Rectal smooth muscle tissue (tissue), 1 donor: ENCODE data around the gene USP7.

ENCODE experiments used
- H3K27ac ChIP-seq: one replicate; pipeline ENCODE4 v1.7.0; 2013; ENCODE audit warnings: low read depth, low read length, inconsistent platforms
- H3K27me3 ChIP-seq: one replicate; pipeline ENCODE4 v1.7.0; 2013; ENCODE audit warnings: low read length; ENCODE audit not compliant: control insufficient read depth, insufficient read depth
- H3K36me3 ChIP-seq: one replicate; pipeline ENCODE4 v1.7.0; 2013; ENCODE audit warnings: low read length; ENCODE audit not compliant: control insufficient read depth, insufficient read depth
- H3K4me1 ChIP-seq: one replicate; pipeline ENCODE4 v1.7.0; 2013; ENCODE audit warnings: low read length; ENCODE audit not compliant: control insufficient read depth, insufficient read depth
- H3K4me3 ChIP-seq: one replicate; pipeline ENCODE4 v1.7.0; 2013; ENCODE audit warnings: low read length
- H3K9ac ChIP-seq: one replicate; pipeline ENCODE4 v1.7.0; 2013; ENCODE audit warnings: low read length

The USP7 gene

DNA sequence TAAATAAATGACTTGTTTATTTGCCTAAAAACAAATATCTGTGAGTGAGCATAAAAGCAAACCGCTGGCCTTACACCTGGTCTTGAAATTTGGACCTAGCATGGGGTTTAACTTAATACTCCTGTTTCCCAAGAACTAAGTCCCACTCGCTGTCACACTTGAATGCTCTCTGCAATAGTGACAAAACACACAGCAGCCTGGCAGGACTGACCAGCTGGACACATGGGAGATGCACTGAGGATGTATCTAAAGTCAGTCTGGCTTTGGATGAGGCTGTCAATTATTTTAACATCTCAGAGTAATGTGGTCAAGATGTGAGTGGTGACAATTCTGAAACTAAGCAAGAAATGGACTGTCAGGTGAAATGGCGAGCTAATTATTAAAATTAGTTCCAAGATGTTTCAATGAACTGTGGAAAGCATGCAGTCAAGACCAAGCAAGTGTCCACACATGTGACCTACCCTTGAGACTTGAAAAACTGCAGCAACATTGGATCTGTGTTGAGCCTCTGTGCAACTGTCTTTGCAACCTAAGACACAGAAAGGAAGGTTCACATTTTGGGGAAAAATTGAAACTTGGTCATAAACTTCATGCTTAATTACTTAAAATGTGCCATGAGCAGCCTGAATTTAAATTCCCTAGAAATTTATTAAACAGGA lies 64.9 kb downstream of the USP7 start:
- H3K4me3 ChIP-seq = no peak overlapping the region
- H3K27ac ChIP-seq = no peak overlapping the region
- H3K36me3 ChIP-seq = peaks cover 72% of the 10 kb centered on the region
- H3K4me1 ChIP-seq = no peaks in the 10 kb centered on the region
- H3K27me3 ChIP-seq = no peaks in the 10 kb centered on the region
- no peak overlapping the region for H3K9ac ChIP-seq

DNA sequence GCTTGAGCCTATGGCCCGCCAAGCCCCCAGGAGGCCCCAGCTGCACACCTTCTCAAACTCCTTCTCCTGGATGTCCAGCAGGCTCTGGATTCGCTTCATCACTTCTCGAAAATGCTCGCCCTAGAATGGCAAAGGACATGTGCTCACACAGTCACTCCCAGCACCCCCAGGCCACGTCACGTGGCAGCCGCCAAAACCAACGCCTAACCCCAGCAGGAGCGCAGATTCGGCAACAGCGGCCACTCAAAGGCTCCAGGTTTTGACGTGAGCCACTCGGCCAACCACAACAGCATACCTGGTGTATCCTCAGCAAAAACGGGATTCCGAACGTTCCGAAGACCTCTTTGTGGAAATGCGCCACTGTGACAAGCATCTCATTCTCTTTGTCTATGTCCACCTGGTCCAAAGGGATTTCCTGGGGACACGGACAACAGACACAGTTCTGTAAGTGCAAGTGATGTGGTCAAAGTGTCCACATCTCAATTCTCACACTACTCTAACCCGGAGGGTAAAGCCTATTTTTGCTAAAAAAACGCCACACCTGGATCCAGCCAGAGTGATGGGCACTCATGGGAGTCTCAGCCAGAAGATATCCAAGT lies 68.9 kb downstream of the USP7 start:
- Histone ChIP-seq H3K4me1 (no peaks in the 10 kb centered on the region), H3K4me3 (no peak overlapping the region), H3K27me3 (no peaks in the 10 kb centered on the region), H3K36me3 (peaks cover 58% of the 10 kb centered on the region), H3K27ac (no peak overlapping the region), H3K9ac (no peak overlapping the region)

DNA sequence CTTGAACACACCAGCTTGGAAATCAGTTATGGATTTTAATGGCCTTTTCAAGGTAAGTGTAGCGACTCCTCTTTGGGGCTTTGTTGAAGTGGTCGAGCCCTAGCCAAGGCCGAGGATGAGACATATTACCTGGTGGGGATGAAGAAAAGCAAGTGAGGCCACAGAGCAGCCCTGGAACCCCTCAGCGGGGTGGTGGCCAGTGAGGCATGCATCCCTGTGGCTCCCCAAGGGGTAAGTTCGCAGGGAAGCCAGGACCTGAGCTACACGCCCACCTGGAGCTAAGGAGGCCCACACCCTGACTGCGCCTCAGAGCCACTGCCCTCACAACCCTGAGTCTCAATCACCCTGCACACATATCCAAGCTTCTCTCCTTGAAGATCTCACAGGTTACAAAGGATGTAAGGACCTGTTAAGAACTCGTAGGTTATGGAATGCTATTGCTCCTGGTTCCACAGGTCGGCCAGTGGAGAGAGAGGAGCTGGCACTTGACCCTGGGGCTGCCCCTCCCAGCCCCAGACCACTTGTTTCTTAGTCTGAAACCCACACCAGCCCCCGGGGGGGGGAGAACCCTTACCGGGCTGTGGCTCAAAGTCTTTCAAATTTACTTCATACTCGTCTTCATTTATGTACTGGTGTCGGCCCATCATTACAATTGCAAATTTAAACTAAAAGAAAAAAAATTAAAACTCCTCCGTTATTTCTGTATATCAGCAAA lies 69.6 kb downstream of the USP7 start:
- Histone ChIP-seq H3K9ac (no peak overlapping the region), H3K27me3 (no peaks in the 10 kb centered on the region), H3K4me3 (no peak overlapping the region), H3K27ac (no peak overlapping the region), H3K4me1 (no peaks in the 10 kb centered on the region), H3K36me3 (peaks cover 51% of the 10 kb centered on the region)

DNA sequence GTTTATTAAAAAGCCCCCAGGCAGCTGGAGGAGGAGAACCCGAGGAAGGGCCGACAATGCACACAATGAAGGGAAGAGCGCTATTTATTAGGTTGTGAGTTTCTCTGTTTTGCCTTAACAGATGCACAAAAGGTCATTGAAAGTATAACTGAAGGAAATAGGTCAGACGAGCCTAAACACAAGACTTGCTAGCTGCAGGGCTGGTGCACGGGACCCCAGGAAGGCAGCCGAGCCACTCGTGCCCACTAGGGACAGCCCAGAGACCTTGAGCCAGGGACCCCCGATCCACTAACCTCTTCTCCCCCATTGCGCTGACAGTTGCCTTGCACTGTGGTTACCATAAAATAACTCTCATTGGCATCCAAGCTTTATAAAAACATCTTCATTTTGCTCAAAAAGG lies 70.3 kb downstream of the USP7 start:
- Histone ChIP-seq H3K4me1 (no peaks in the 10 kb centered on the region), H3K36me3 (peaks cover 45% of the 10 kb centered on the region), H3K9ac (no peak overlapping the region), H3K27me3 (no peaks in the 10 kb centered on the region), H3K27ac (no peak overlapping the region), H3K4me3 (no peak overlapping the region)

DNA sequence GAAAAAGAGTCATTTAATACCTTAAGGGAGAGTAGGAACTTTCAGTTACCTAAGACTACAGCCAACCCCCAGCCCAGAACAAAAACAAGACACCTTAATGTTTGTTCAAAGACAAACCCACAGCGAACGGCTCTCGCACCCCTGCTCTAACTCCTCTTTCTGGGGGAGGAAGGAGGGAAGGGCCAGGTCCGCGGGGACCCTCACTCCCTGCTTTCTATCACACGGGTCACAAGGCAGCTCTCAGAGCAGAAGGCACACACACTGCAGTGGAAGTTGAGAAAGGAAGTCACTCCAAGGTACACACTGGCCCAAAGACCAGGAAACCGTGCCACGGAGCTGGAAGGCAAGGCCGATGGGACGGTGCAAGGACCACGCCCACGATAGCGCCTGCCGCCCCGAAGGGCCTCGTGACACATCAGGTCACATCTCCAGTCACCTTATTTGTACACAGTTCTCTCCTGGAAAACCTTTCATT lies 71.6 kb downstream of the USP7 start:
- Histone ChIP-seq H3K4me3 (no peak overlapping the region), H3K27ac (no peak overlapping the region), H3K9ac (no peak overlapping the region), H3K36me3 (peaks cover 40% of the 10 kb centered on the region), H3K27me3 (no peaks in the 10 kb centered on the region), H3K4me1 (no peaks in the 10 kb centered on the region)

DNA sequence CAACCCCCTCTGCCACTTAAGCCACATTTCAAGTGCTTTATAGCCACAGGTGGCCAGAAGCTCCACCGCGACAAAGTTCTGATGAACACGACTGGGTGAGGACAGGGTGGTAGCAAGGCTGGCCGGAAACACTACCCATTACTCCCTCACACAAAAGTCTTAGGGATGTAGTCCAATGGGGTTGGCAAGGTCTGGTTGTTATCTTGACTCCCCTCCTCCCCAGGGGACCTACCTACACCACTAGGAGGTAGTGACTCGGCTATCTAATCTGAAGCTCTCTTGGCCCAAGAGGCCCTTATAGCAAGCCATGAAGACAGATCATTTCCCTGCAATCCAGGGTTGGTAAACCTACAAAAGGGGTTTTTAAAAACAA lies 73.2 kb downstream of the USP7 start:
- no peaks in the 10 kb centered on the region for H3K4me1 ChIP-seq
- peaks cover 35% of the 10 kb centered on the region for H3K36me3 ChIP-seq
- H3K27ac ChIP-seq = no peak overlapping the region
- H3K4me3 ChIP-seq = no peak overlapping the region
- H3K9ac ChIP-seq = no peak overlapping the region
- no peaks in the 10 kb centered on the region for H3K27me3 ChIP-seq

DNA sequence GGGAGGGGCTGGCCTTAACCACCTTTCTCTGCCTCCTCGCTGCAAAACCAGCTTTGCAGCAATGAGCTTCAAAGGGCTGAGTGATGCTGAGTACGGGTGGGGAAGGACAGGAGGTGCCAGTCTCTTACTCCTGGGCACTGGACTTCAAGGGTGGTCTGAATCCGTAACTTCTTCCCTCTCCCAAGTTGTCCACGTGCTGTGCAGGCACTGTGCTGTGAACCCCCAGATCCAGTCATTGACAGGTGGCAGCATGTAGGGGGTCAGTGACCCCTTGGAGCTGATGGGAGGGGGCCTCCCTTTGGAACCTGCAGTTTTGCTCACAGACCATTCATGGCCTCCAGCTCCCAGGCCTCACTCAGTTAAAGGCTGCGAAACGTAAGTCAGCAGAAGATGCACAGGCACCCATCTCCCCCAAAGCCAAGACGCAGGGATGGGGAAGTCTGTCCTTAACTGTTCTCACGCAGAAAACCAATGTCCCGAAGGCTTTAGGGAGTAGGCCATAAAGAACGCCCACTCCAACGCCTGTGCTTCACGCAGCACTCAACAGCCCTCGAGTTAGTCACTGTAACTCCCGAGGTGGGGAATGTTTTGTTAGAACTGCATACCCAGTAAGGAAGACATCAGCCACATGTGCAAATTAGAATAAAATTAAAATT lies 73.7 kb downstream of the USP7 start:
- H3K36me3 ChIP-seq = peaks cover 29% of the 10 kb centered on the region
- no peak overlapping the region for H3K27ac ChIP-seq
- H3K9ac ChIP-seq = no peak overlapping the region
- H3K4me1 ChIP-seq = no peaks in the 10 kb centered on the region
- H3K27me3 ChIP-seq = no peaks in the 10 kb centered on the region
- no peak overlapping the region for H3K4me3 ChIP-seq

DNA sequence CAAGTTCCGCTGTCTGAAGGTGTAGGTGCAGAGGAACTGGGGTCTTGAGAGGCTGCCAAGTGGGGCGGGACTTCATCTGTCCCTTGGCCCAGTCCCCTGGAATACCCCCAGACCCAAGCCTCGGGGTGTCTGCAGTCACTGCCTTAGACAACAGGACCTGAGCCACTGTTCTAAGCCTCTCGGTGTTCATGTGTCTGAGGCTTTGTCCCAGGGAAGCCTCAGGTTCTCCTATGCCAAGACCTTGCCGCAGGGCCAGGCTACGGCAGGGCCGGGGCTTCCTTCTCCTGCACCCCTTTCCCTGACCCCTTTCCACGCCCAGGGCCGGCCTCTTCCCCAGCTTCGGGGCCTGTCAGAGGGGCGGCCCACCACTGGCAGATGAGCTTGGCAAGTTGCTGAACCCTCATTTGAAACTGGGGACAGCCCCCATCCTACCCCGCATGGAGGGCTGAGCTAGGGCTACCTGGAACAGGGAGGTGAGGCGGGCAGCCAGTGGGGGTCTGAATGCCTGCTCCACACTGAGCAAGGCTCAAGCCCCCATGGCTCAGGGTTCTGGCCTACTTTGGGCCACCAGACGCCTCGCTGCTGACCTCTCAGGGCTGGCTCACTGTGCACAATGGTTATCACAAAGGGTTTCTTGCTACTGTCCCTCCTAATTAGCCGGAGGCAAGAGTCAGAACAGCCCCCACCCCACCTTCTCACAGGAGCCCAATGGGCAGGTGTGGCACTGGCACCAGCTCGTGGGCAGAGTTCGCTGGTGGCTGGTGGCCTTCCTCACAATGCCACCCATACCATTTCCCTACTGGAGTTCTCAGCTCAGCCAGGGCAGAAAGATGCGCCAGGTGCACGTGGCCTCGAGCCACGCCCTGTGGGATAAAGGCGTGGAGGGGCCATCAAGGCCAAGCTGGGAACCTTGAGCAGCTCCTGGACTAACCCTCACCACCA lies 74.5 kb downstream of the USP7 start:
- Histone ChIP-seq H3K9ac (no peak overlapping the region), H3K27ac (no peak overlapping the region), H3K4me1 (no peaks in the 10 kb centered on the region), H3K36me3 (peaks cover 22% of the 10 kb centered on the region), H3K4me3 (no peak overlapping the region), H3K27me3 (no peaks in the 10 kb centered on the region)

DNA sequence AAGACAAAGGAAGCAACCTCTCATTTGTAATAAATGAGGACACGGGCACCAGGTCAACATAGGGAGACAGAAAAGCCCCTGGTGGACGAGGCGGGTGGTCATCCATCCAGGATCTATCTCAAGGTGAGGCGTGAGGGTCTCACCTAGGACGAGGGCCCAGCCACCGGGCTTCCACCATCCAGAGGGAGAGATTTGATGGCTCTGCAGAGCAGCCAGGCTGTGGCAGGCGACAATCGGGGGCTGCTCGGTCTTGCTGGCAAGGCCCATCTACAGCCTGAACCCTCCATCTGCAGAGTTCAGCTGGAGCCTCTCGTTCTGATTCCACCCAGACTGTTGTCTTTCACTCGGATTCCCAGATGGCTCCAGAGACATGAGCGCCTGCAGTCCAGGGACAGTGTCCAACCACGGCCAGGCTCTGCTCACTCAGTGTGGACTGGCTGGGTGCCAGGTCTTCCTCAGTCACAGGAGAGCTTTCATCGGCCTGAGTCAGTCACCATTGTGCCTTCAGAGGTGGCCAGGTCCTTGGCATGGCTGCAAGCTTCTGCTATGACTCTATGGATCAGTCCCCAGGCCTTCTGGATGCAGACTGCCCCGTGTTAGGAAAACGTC lies 75.7 kb downstream of the USP7 start:
- Histone ChIP-seq H3K4me1 (no peaks in the 10 kb centered on the region), H3K9ac (no peak overlapping the region), H3K27me3 (no peaks in the 10 kb centered on the region), H3K36me3 (peaks cover 13% of the 10 kb centered on the region), H3K4me3 (no peak overlapping the region), H3K27ac (no peak overlapping the region)

DNA sequence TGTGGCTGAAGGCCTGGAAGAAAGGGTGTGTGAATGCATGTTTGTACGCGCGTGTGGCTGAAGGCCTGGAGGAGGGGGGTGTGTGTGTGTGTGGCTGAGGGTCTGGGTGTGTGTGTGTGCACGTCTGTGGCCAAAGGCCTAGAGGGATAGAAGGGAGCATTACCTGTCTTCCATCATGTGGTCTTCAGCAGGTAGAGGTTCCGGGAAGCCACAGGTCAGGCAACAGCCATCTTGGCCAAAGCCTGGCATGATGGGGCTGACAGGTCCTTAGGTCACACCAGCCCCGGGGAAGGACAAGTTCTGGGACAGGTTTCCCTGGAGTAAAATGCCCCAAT lies 76.3 kb downstream of the USP7 start:
- Histone ChIP-seq H3K4me1 (no peaks in the 10 kb centered on the region), H3K27ac (no peak overlapping the region), H3K27me3 (no peaks in the 10 kb centered on the region), H3K4me3 (no peak overlapping the region), H3K9ac (no peak overlapping the region), H3K36me3 (peaks cover 13% of the 10 kb centered on the region)

DNA sequence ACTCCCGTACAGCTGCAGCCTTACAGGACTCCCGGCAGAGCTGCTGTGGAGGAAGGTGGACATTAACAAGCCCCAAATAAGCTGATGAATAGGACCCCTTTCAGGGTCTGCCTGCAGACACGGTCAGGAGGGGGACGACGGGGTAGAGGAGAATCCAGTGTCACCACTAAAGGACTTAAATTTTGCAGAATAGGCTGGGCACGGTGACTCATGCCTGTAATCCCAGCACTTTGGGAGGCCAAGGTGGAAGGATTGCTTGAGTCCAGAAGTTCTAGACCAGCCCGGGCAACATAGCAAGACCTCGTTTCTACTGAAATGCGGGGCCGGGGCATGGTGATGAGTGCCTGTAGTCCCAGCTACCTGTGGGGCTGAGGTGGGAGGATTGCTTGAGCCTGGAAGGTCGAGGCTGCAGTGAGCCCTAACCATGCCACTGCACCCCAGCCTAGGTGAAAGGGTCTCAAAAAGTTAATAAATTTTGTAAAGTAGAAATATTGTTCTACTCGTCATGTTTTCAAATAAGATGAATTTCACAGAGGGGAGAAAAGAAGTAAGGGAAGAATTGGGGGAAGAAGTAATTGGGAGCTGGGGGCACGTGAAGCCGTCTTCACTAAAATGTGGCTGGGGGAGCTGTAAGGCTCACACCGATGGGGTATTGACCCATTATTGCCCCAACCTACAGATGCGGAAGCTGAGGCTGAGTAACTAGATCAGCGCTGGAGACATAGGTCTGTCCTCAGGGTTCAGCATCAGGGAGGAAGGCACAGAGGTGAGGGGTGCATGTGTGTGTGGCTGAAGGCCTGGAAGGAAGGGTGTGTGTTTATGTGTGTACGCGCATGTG lies 76.9 kb downstream of the USP7 start:
- H3K4me3 ChIP-seq = no peak overlapping the region
- H3K9ac ChIP-seq = no peak overlapping the region
- H3K27me3 ChIP-seq = no peaks in the 10 kb centered on the region
- peaks cover 12% of the 10 kb centered on the region for H3K36me3 ChIP-seq
- H3K4me1 ChIP-seq = no peaks in the 10 kb centered on the region
- H3K27ac ChIP-seq = no peak overlapping the region
